SK-MEL-5 (cell line): ENCODE data around the gene ASB2. TPM values are rescaled to one million over a fixed set of nuclear protein-coding genes. Genes with fewer than 3 reads are reported as not detected.
A peak's percentile ranks its signal among the peaks of the same experiment; 100 is the strongest.

ENCODE experiments used
- DNase-seq: peaks from one replicate; pipeline ENCODE4 v3.0.0-alpha.2; 2016; ENCODE audit warnings: low read depth, low spot score
- in situ Hi-C: cut with HindIII; loops from 2 replicates; pipeline ENCODE4 v1.10.0; 2016; ENCODE audit warnings: low sequenced_read_pairs, high pct_unique_total_duplicates, low pct_unique_long_range_greater_than_20kb
- total RNA-seq: library from RNA; depleted of rRNA; stranded (reverse); fragments of >200 nt; shearing (Covaris generic); gene quantifications from 2 replicates; pipeline ENCODE4 v1.2.3, GENCODE V29; 2014

ASB2 gene
- total RNA-seq, 1 experiment from 2014 or later: 3.9 TPM

DNA sequence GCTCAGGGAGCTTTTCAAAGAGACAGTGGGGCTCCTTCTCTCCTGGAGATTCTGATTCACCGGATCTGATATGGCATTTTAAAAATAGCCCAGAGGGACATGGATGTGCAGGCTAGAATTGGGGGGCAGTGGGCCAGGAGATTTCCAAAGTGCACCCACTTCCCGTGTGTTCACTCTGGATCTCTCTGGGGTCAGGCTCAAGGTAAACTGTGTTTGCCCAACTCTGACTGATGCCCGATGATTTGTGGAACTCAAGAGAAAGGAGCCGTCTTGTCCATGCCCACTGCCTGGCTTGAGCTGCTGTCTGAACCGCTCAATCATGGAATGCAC lies 31.3 kb downstream of the ASB2 start:
- in situ Hi-C loops: no loop called here
- no peak for DNase-seq

DNA sequence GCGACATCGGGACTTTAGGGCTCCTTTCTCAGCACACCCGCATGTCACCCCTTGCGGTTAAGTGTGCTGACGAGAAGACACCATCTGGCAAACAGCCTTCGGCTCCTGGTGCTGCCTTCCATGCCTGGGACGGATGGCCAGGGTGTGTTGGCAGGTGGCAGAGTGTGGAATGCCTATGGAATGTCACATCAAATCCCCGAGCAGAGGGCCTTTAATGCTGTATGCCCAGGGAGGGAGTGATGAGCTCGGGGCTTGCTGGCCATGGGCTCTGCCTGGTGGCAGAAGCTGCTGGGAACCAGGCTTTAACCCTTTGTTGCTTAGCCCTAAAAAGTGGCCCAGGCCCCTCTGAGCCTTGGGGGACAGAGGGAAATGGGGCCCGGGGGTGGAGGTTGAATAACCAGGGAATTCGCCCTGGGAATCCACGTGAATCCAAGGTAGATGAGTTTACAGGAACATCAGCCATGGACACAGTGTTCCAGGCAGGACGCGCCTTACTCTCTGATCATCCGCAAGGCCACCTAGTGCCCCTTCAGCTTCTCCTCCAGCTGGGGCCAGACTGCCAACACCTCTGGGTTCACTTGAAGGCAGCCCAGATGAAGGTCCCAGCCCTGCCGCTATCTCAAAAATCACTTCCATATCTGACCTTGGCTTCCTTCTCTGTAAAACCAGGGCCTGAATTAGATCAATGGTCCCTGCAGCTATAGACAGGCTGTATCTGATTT lies 31.9 kb downstream of the ASB2 start:
- in situ Hi-C loops: no loop called here
- no peak for DNase-seq

DNA sequence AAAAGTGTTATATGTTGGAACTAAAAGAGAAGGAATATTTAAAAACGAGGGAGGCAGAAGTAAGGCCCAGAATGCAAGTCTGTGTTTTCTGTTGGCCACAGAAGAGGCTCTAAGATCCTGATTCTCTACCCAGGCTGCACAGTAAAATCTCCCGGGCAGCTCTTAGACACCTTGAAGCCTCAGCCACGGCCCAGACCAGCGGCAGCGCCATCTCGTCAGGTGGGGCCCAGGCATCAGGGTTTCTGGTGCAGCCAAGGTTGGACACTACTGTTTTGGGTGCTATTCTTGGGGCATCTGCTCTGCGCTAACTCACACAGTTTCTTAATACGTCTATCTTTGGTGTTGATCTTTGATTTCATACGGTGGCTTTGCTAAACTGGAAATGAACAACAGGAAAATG lies 32.4 kb downstream of the ASB2 start:
- DNase-seq: no peak
- in situ Hi-C loops: no loop called here

DNA sequence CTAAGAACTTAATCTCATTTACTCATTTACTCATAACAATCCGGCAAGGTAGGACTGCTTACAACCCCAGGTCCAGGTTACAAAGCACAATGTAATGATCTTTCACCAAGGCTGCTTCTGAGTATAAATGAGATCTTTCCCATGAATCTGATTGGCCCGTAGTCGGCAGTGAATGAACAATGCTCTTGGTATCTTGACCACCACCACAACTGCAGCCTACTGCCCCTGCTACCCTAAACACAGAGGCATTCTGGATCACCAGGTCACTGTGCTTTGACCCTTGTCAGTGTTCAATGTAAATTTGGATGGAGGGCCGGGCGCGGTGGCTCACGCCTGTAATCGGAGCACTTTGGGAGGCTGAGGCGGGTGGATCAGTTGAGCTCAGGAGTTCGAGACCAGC lies 33.3 kb downstream of the ASB2 start:
- in situ Hi-C loops: no loop called here
- no peak for DNase-seq

- no peak for DNase-seq
- in situ Hi-C loops: no loop called here
Measured at GRCh38 chr14:93941293-93941910, 35.0 kb downstream of the ASB2 start.

DNA sequence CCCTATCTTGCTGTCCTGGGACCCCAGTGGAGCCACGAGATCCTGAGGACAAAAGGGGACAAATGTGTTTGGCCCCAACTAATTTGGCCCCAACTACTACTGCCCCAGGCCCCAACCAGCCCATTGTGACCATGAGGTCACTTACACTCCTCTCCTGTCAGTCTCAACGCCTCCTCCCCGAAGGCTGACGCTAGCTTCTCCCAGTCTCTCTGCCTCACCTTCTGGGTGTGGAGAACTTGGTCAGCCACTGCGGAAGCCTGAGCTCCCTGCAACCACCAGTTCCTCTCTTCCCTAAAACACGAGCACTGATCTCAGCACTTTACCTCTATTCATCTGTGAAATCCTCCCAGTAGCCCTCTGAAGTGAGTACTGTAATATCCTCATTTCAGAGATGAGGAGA lies 35.9 kb downstream of the ASB2 start:
- in situ Hi-C loops: no loop called here

DNA sequence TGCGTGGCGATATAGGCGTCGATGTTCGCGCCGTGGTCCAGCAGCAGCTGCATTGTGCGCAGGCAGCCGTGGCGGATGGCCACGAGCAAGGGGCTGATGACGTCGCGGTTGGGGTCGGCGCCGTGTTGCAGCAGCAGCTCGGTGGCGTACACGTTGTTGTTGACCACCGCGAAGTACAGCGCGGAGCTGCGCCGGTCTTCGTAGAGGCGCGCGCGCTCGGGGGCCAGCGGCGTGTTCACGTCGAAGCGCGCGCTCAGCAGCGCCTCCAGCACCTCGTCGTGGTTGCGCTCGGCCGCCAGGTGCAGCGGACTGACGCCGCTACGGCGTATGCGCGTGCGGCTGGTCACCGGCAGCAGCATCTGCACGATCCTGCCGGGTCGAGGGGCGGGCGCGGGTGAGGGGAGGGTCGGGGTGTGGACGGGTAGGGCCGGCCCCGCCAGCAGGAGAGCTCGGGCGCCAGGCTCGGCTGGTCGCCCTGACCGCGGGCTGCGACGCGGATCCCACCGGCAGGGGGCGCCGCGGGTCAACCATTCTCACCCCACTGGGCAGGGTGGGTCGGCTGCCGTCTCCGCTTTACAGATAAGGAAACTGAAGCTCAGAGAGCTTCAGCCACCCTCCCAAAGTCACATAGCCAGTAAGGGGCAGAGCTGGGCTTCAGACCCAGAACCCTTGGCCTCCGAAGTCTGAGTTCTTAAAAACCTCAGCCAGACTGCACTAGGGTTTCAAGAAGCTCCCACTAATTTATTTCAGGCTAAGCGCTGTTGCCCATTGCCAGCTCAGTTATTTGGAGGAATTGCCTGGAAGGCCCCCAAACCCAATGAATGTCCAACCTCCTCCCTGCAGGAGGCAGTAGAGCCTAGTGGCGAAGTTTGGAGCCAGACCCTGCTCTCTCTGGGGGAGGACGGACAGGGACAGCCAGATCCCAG lies 36.8 kb downstream of the ASB2 start:
- DNase-seq: peak; percentile 80
- in situ Hi-C loops: no loop called here

More for the DNA sequence above, 35.9 kb downstream of the ASB2 start:
- DNase-seq: no peak

- in situ Hi-C loops: no loop called here
- DNase-seq: no peak
Measured at GRCh38 chr14:93938751-93939303, 37.5 kb downstream of the ASB2 start.

- DNase-seq: no peak
- in situ Hi-C loops: no loop called here
Measured at GRCh38 chr14:93937519-93937918, 38.9 kb downstream of the ASB2 start.

DNA sequence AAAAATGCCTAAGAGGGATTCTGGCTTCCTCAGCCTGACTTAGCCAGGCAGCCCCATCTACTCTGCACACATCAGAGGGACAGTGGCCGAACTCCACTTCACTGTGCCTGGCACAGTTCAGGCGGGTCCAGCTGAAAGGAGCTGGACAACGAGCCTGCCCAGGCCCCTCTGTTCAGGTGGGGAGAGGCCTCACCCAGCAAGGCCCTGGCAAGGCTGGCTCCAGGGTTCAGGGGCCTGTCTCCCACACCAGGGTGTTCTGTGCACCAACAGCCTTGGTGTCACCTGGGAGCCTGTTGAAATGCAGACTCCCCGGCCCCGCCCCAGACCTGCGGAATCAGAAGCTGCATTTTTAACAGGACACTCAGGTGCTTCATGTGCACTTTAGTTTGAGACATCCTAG lies 39.4 kb downstream of the ASB2 start:
- in situ Hi-C loops: no loop called here

GRCh38 chr14:93936245-93936644 lies 40.1 kb downstream of the ASB2 start:
- in situ Hi-C loops: no loop called here
- peak; percentile 46 for DNase-seq

More for the DNA sequence above, 39.4 kb downstream of the ASB2 start:
- DNase-seq: no peak

DNA sequence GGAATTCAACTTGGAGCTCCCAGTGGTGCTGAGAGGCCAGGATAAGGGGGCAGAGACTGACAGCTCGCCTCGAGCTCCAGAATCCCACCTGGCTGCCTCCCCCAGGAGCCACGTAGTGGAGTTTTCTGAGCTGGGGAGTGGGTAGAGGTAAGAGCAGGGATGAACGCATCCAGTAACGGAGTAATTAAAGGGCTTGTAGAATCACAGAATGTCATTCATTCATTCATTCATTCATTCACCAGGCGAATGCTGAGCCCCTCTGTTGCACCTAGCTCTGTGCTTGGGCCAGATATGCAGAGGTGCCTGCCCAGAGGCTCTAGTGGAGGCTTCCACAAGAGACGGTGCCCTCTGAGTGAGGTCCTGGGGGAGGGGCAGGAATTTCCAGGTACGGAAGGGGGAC lies 41.2 kb downstream of the ASB2 start:
- DNase-seq: no peak
- in situ Hi-C loops: no loop called here

DNA sequence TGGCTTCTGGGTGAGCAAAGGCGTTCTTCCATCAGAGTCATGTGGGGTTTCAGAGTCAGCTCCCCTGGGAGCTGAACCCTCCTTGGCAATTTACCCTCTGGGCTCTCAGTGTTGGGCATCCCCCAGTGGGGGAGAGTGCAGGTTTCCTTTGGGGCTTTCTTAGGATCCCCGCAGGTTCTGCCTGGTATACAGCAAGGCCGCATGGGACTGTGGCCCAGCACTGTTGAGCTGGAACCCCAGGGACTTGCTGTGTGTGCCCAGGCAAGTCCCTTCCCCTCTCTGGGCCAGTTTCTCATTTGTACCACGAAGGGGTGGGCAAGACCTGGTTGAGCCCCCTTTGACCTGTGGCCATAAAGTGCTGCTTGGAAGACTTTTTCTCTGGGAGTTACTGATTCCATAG lies 43.7 kb downstream of the ASB2 start:
- in situ Hi-C loops: no loop called here
- no peak for DNase-seq

- DNase-seq: no peak
- in situ Hi-C loops: no loop called here
Measured at GRCh38 chr14:93930989-93931307, 45.4 kb downstream of the ASB2 start.

GRCh38 chr14:93930296-93930988 lies 45.9 kb downstream of the ASB2 start:
- no peak for DNase-seq
- in situ Hi-C loops: no loop called here

DNA sequence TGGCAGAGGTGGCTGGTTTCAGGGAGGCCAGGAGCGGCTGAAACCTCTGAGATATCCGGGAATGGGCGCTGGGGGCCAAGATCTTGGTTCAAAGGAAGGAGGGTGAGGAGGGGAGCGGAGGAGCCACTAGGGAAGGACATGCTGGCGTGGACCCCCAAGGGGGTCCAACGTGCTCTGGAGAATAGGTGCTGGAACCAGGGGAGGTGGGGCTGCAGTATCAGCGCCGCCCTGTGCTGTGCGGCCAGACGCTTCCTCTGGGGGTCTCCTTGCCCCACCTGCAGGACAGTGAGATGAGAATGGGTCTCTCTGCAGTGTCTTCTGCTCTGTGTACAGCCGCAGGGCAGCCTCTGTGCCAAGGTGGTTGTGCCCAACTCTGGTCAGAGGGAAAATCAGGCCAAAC lies 46.7 kb downstream of the ASB2 start:
- in situ Hi-C loops: no loop called here
- no peak for DNase-seq

DNA sequence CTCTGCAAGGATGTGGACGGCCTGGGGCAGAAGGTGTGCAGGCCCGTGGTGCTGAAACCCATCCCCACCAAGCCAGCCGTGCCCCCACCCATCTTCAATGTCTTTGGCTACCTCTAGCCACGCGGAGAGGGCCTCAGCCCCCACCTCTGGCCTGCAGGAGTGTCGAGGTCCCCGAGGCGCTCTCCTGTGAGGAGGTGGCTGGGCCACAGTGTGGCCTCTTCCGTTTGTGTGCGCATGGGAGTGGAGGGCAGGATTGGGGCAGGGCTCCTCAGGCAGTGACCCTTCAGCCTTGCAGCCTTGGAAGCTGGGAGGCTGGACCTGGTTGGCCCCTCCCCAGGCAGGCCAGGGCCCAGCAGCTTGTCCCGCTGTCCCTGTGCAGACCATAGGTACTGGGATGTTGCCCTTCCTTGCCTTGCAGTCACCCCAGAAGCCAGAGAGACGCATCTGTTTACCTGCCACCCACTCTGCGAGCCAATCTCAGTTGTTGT lies 47.3 kb downstream of the ASB2 start:
- in situ Hi-C loops: no loop called here
- no peak for DNase-seq
